Upper lobe of left lung (tissue), 6 donors: Measurements from ENCODE around the gene IGF2R. TPM values are rescaled to one million over a fixed set of nuclear protein-coding genes. Genes with fewer than 3 reads are reported as not detected.

ENCODE experiments used
- ATAC-seq, 2 donors: fragments of 200-7000 bp; cut with Tn5 transposase; one replicate each; pipeline ENCODE4 v1.9.1; 2022; ENCODE audit warnings: mild to moderate bottlenecking in 2 of 2, moderate library complexity in 2 of 2; ENCODE audit not compliant: low FRiP score in 2 of 2
- DNase-seq, 2 donors: peaks; one replicate each; pipeline ENCODE4 v3.0.0-alpha.2; 2019 to 2020
- H3K27ac ChIP-seq, 4 donors: fragments of 200-600 bp; sonication (generic); one replicate each; pipeline ENCODE4 v1.5.1; 2016 to 2019
- H3K27me3 ChIP-seq, 4 donors: fragments of 200-600 bp; sonication (generic); one replicate each; pipeline ENCODE4 v1.5.1; 2017 to 2019
- H3K36me3 ChIP-seq, 4 donors: fragments of 200-600 bp; sonication (generic); one replicate each; pipeline ENCODE4 v1.5.1; 2016 to 2019
- H3K4me1 ChIP-seq, 4 donors: fragments of 200-600 bp; sonication (generic); one replicate each; pipeline ENCODE4 v1.5.1; 2018 to 2019
- H3K4me3 ChIP-seq, 4 donors: fragments of 200-600 bp; sonication (generic); one replicate each; pipeline ENCODE4 v1.5.1; 2017 to 2019; ENCODE audit warnings: mild to moderate bottlenecking in 2 of 4, moderate library complexity in 1 of 4
- H3K9me3 ChIP-seq, 4 donors: fragments of 200-600 bp; sonication (generic); one replicate each; pipeline ENCODE4 v1.5.1; 2018 to 2019
- EP300 ChIP-seq, 4 donors: sonication (generic); formaldehyde crosslinking; IDR thresholded peaks; one replicate each; pipeline ENCODE4 v1.5.1; 2017; ENCODE audit warnings: antibody characterized with exemption in 4 of 4, control low read depth in 2 of 4
- POLR2A ChIP-seq, 4 donors: fragments of 450-650 bp; IDR thresholded peaks; one replicate each; pipeline ENCODE4 v1.5.1; 2016 to 2017; ENCODE audit warnings: antibody characterized with exemption in 4 of 4, mild to moderate bottlenecking in 2 of 4
- POLR2AphosphoS5 ChIP-seq, 2 donors: sonication (generic); formaldehyde crosslinking; IDR thresholded peaks; one replicate each; pipeline ENCODE4 v1.5.1; 2017; ENCODE audit warnings: antibody characterized with exemption in 2 of 2
- WGBS, 2 donors: methylation state at CpG; one replicate each; pipeline ENCODE4 v1.1.5; 2017 to 2018; 5-methylcytosine and 5-hydroxymethylcytosine counted together
- total RNA-seq, 6 donors: library from RNA; depleted of rRNA in 4 of 6; stranded (reverse); fragments of >200 nt in 4 of 6; gene quantifications; one replicate each; pipeline versions ENCODE4 v1.1.0 to v1.2.1, GENCODE V29; 2016 to 2021
- TF ChIP-seq, protein P1 (sequence below), 6 experiments: fragments of 450-650 bp in 4 of 6; fragments of 200-600 bp in 2 of 6; sonication (generic) in 2 of 6; IDR thresholded peaks; one replicate each; pipeline ENCODE4 v1.5.1; 2016 to 2019; ENCODE audit warnings: antibody characterized with exemption in 6 of 6
- donor health status: DM: no; HTN: no; CAD: no; lungs with moderate emphysema.
- donor health status: DM: no; HTN: yes; CAD: no; lungs with severe emphysema.

IGF2R gene
- total RNA-seq, 6 donors from 2014 or later, result 103 to 150 (median 128) TPM

DNA sequence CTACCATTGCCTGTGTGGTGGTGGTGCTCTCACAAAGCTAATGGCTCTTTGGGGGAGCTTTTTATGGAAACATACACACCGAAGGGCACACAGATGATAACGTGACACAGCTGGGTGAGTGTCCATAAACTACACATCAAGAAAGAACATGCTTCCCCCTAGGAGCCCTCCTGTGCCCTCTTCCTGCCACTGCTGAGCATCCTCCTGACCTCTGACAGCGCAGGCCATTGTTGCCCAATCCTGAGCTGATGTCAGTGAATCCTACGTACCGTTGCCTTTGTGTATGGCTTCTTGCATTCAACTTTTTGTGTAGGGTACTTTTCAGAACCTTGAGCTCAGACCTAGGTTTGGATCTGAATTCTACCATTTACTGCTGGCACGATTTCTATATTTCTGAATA, 86.9 kb downstream of the IGF2R start:
- TF ChIP-seq, protein P1, sequence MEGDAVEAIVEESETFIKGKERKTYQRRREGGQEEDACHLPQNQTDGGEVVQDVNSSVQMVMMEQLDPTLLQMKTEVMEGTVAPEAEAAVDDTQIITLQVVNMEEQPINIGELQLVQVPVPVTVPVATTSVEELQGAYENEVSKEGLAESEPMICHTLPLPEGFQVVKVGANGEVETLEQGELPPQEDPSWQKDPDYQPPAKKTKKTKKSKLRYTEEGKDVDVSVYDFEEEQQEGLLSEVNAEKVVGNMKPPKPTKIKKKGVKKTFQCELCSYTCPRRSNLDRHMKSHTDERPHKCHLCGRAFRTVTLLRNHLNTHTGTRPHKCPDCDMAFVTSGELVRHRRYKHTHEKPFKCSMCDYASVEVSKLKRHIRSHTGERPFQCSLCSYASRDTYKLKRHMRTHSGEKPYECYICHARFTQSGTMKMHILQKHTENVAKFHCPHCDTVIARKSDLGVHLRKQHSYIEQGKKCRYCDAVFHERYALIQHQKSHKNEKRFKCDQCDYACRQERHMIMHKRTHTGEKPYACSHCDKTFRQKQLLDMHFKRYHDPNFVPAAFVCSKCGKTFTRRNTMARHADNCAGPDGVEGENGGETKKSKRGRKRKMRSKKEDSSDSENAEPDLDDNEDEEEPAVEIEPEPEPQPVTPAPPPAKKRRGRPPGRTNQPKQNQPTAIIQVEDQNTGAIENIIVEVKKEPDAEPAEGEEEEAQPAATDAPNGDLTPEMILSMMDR (IDR thresholded peaks at IDR 0.05), result no peak
- TF ChIP-seq POLR2AphosphoS5 (IDR thresholded peaks at IDR 0.05), result no peak
- no peak for TF ChIP-seq POLR2A (IDR thresholded peaks at IDR 0.05)
- no peak for TF ChIP-seq EP300 (IDR thresholded peaks at IDR 0.05)
- Histone ChIP-seq H3K27ac (peak overlapping the region in 1 of 4 donors; percentile 68), H3K4me3 (no peak overlapping the region), H3K27me3 (no peaks in the 10 kb centered on the region), H3K4me1 (peaks cover 0 to 16% (median 4%) of the 10 kb centered on the region in 4 donors), H3K36me3 (peaks cover 45 to 100% (median 80%) of the 10 kb centered on the region in 4 donors), H3K9me3 (no peaks in the 10 kb centered on the region)
- 76 to 80% methylated on average over 6 of the region's 6 CpGs for WGBS, 2 donors
- ATAC-seq (peak in 1 of 2 donors; percentile 8), DNase-seq (no peak)

DNA sequence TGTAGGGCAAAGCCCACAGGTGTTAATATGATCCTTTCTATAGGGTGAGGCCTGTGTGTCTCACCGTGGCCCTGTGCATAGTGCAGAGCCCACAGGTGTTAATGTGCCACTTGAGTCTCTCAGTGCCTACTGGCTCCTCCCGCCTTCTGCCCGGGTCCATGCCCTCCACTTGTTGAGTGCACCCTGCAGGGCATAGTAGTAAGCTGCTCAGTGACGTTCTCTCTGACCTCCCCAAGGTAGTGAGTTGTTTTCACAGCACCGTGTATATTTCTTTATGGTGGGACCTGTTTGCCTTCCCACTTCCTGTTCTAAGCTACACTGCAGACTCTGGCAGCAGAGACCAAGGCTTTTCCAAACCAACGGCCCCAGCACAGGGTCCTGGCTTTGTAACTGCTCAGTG, 88.2 kb downstream of the IGF2R start:
- TF ChIP-seq POLR2A (IDR thresholded peaks at IDR 0.05) (no peak), EP300 (IDR thresholded peaks at IDR 0.05) (no peak), POLR2AphosphoS5 (IDR thresholded peaks at IDR 0.05) (no peak)
- TF ChIP-seq, protein P1 (IDR thresholded peaks at IDR 0.05), result no peak
- Histone ChIP-seq H3K36me3 (peaks cover 45 to 100% (median 78%) of the 10 kb centered on the region in 4 donors), H3K9me3 (no peaks in the 10 kb centered on the region), H3K27me3 (no peaks in the 10 kb centered on the region), H3K4me1 (peaks cover 0 to 16% (median 4%) of the 10 kb centered on the region in 4 donors), H3K27ac (no peak overlapping the region), H3K4me3 (no peak overlapping the region)
- ATAC-seq (peak in 1 of 2 donors; percentile 51), DNase-seq (no peak)
- WGBS, 2 donors, result 58 to 66% methylated on average over 5 to 6 of the region's 6 CpGs

DNA sequence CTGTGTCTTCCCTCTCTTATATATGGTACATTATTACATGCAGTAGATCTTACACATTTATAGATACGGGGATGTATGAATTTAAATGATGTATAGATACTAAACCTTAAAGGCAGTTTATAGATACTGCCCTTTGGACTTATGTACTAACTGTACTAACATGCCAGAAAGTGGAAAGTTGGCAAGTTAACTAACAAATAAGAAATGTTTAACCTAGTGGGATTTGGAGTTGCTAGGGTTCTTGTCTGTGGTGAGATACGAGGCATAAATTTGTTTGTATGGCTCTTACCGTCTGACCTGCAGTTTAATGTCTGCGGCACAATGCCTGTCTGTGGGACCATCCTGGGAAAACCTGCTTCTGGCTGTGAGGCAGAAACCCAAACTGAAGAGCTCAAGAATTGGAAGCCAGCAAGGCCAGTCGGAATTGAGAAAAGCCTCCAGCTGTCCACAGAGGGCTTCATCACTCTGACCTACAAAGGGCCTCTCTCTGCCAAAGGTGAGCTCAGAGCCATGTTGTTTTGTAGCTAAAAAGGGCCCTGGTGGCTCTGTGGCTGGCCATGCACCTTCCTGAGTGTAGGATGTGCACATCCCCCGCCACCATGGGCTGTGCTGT, 89.8 kb downstream of the IGF2R start:
- TF ChIP-seq POLR2A (IDR thresholded peaks at IDR 0.05), result no peak
- no peak for TF ChIP-seq POLR2AphosphoS5 (IDR thresholded peaks at IDR 0.05)
- no peak for TF ChIP-seq EP300 (IDR thresholded peaks at IDR 0.05)
- TF ChIP-seq, protein P1 (IDR thresholded peaks at IDR 0.05), result no peak
- WGBS, 2 donors, result 83 to 94% methylated on average over 6 of the region's 6 CpGs
- Histone ChIP-seq H3K27ac (no peak overlapping the region), H3K4me1 (peaks cover 0 to 16% (median 4%) of the 10 kb centered on the region in 4 donors), H3K9me3 (no peaks in the 10 kb centered on the region), H3K36me3 (peaks cover 50 to 100% (median 83%) of the 10 kb centered on the region in 4 donors), H3K27me3 (no peaks in the 10 kb centered on the region), H3K4me3 (no peak overlapping the region)
- ATAC-seq (no peak), DNase-seq (no peak)

DNA sequence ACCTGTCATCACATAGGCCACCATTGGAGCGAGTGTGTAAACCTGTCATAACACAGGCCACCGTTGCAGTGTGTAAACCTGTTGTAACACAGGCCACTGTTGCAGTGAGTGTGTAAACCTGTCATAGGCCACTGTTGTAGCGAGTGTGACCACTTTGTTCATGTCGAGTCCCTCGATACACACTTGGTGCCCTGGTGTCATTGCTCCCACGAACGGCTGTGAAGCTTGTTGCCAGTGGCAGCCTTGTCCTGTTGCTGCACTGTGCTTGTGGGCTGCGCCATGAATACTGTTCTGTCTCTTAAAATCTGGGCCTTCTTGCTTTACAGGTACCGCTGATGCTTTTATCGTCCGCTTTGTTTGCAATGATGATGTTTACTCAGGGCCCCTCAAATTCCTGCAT, 91.3 kb downstream of the IGF2R start:
- ATAC-seq (no peak), DNase-seq (no peak)
- Histone ChIP-seq H3K9me3 (no peaks in the 10 kb centered on the region), H3K36me3 (peaks cover 65 to 100% (median 87%) of the 10 kb centered on the region in 4 donors), H3K4me1 (peaks cover 0 to 10% (median under 1%) of the 10 kb centered on the region in 4 donors), H3K27me3 (no peaks in the 10 kb centered on the region), H3K27ac (no peak overlapping the region), H3K4me3 (no peak overlapping the region)
- TF ChIP-seq POLR2AphosphoS5 (IDR thresholded peaks at IDR 0.05) (no peak), EP300 (IDR thresholded peaks at IDR 0.05) (no peak), POLR2A (IDR thresholded peaks at IDR 0.05) (no peak)
- TF ChIP-seq, protein P1 (IDR thresholded peaks at IDR 0.05), result no peak
- 96 to 100% methylated on average over 8 to 11 of the region's 11 CpGs for WGBS, 2 donors
